GM18951 (cell line): Measurements from ENCODE around the gene DDI2.

Source experiments
- POLR2A ChIP-seq: IDR thresholded peaks from 4 replicates; pipeline ENCODE4 v1.6.1; 2011; ENCODE audit warnings: mild to moderate bottlenecking; ENCODE audit not compliant: insufficient read length, insufficient read depth; ENCODE audit errors: extremely low read depth
- in situ Hi-C: fragments of 300-500 bp; cut with MboI; formaldehyde crosslinking; loops from one replicate; pipeline ENCODE4 v1.12.0; 2022; ENCODE audit warnings: low sequenced_read_pairs, mixed read lengths, inconsistent platforms; ENCODE audit not compliant: unreplicated experiment

DDI2 gene

GRCh38 chr1:15680561-15681348, 63.5 kb downstream of the DDI2 start:
- TF ChIP-seq POLR2A, result no peak
- in situ Hi-C loops, result no loop called here

- in situ Hi-C loops, result no loop called here
- TF ChIP-seq POLR2A, result no peak
Measured at GRCh38 chr1:15681349-15682292, 64.4 kb downstream of the DDI2 start.

- no peak for TF ChIP-seq POLR2A
- in situ Hi-C loops, result no loop called here
Measured at GRCh38 chr1:15682936-15683341, 65.7 kb downstream of the DDI2 start.

- in situ Hi-C loops, result no loop called here
- no peak for TF ChIP-seq POLR2A
Measured at GRCh38 chr1:15683345-15684039, 66.2 kb downstream of the DDI2 start.

GRCh38 chr1:15684042-15684461, 66.8 kb downstream of the DDI2 start, which contains the start of gene PLEKHM2:
Gene PLEKHM2 (plus strand): TSS chr1:15684320. CDS start chr1:15684559, 239 bp downstream.
- in situ Hi-C loops, result no loop called here
- TF ChIP-seq POLR2A, result peak; percentile 86

GRCh38 chr1:15684468-15685291, 67.4 kb downstream of the DDI2 start:
- in situ Hi-C loops, result no loop called here
- no peak for TF ChIP-seq POLR2A

GRCh38 chr1:15685820-15686219, 68.6 kb downstream of the DDI2 start:
- no peak for TF ChIP-seq POLR2A
- in situ Hi-C loops, result no loop called here

- in situ Hi-C loops, result no loop called here
- TF ChIP-seq POLR2A, result no peak
Measured at GRCh38 chr1:15687446-15687845, 70.2 kb downstream of the DDI2 start.

GRCh38 chr1:15690317-15690716, 73.1 kb downstream of the DDI2 start:
- in situ Hi-C loops, result no loop called here
- TF ChIP-seq POLR2A, result no peak

GRCh38 chr1:15691434-15692032, 74.3 kb downstream of the DDI2 start:
- no peak for TF ChIP-seq POLR2A
- in situ Hi-C loops, result no loop called here

GRCh38 chr1:15692121-15692682, 74.9 kb downstream of the DDI2 start:
- TF ChIP-seq POLR2A, result no peak

More at GRCh38 chr1:15692121-15692682, 74.9 kb downstream of the DDI2 start:
- in situ Hi-C loops, result no loop called here
